GM12878 (cell line): ENCODE data around the gene GLIPR1L1. TPM values are rescaled to one million over a fixed set of nuclear protein-coding genes. Genes with fewer than 3 reads are reported as not detected.

Experiments used
- ATAC-seq: fragments of 200-7000 bp; cut with Tn5 transposase; 3 replicates; pipeline ENCODE4 v1.9.1; 2020; ENCODE audit warnings: mild to moderate bottlenecking, moderate library complexity
- BruUV-seq: library from RNA; stranded (reverse); fragments of 400-500 nt; replicated peaks from 2 replicates; lab custom pipeline; 2021; lab: Mats Ljungman, UMichigan
- CTCF ChIA-PET: fragments of 300-600 bp; sonication (Branson Sonifier 250); formaldehyde crosslinking; extraction: SDS; loops from one replicate; lab custom pipeline; 2021; ENCODE audit warnings: inconsistent platforms; lab: Yijun Ruan, JAX
- POLR2A ChIA-PET: fragments of 350-600 bp; formaldehyde crosslinking; extraction: SDS; loops from one replicate; lab custom pipeline; 2021; ENCODE audit warnings: inconsistent platforms; lab: Charles Lee
- RAD21 ChIA-PET: fragments of 300-600 bp; sonication (Branson Sonifier 250); formaldehyde crosslinking; loops from one replicate; lab custom pipeline; 2023; ENCODE audit warnings: antibody characterized with exemption; ENCODE audit not compliant: unreplicated experiment; lab: Charles Lee
- SMC1A ChIA-PET: fragments of 300-600 bp; sonication (Branson Sonifier 250); formaldehyde crosslinking; loops from one replicate; lab custom pipeline; 2023; ENCODE audit not compliant: unreplicated experiment, uncharacterized antibody; lab: Charles Lee
- DNase-seq: peaks from one replicate; pipeline ENCODE4 v3.0.0-alpha.2; 2011; ENCODE audit warnings: low read depth, low spot score
- FAIRE-seq: peaks from 3 replicates; lab custom pipeline; 2011; peaks lifted over from hg19 to GRCh38; lab: Jason Lieb, UNC
- H2AFZ ChIP-seq: 2 replicates; pipeline ENCODE4 v1.6.0; 2011; ENCODE audit warnings: low read depth, low read length, control low read depth; ENCODE audit not compliant: control insufficient read depth
- H3K27ac ChIP-seq: 2 replicates; pipeline ENCODE4 v1.5.1; 2011; ENCODE audit warnings: control low read depth; ENCODE audit not compliant: control insufficient read depth, insufficient read depth
- H3K27me3 ChIP-seq, 2 experiments: replicated peaks in 1 of 2; 2 replicates each; pipeline versions ENCODE4 v1.6.0 to v1.6.1; 2011; ENCODE audit warnings: low read length in 1 of 2; ENCODE audit not compliant: control insufficient read depth in 2 of 2, insufficient read depth in 2 of 2
- H3K36me3 ChIP-seq, 2 experiments: 2 replicates each; pipeline ENCODE4 v1.5.1; 2011; ENCODE audit warnings: low read length in 1 of 2; ENCODE audit not compliant: control insufficient read depth in 2 of 2, insufficient read depth in 2 of 2
- H3K4me1 ChIP-seq: 2 replicates; pipeline ENCODE4 v1.6.1; 2011; ENCODE audit warnings: mild to moderate bottlenecking, low read length, moderate library complexity, mixed read lengths; ENCODE audit not compliant: control insufficient read depth, insufficient read depth
- H3K4me2 ChIP-seq: 2 replicates; pipeline ENCODE4 v1.6.0; 2011; ENCODE audit warnings: control low read depth; ENCODE audit not compliant: control insufficient read depth, insufficient read depth
- H3K4me3 ChIP-seq: fragments of 200-600 bp; sonication (generic); 2 replicates; pipeline ENCODE4 v1.5.1; 2016
- H3K79me2 ChIP-seq: 2 replicates; pipeline ENCODE4 v1.6.0; 2011; ENCODE audit warnings: low read length; ENCODE audit not compliant: control insufficient read depth, insufficient read depth
- H3K9ac ChIP-seq: 2 replicates; pipeline ENCODE4 v1.8.0; 2011; ENCODE audit warnings: low read length, control low read depth, mixed read lengths; ENCODE audit not compliant: control insufficient read depth, insufficient read depth
- H3K9me3 ChIP-seq: replicated peaks from 3 replicates; pipeline ENCODE4 v1.5.1; 2011; ENCODE audit warnings: mild to moderate bottlenecking, low read length; ENCODE audit not compliant: control insufficient read depth, insufficient read depth
- H4K20me1 ChIP-seq: 2 replicates; pipeline ENCODE4 v1.6.0; 2011; ENCODE audit not compliant: control insufficient read depth, insufficient read depth
- EED ChIP-seq: sonication (generic); IDR thresholded peaks from 2 replicates; pipeline ENCODE4 v1.6.1; 2016; ENCODE audit warnings: antibody characterized with exemption, low read depth
- HCFC1 ChIP-seq: fragments of 150-350 bp; IDR thresholded peaks from 2 replicates; pipeline ENCODE4 v1.6.1; 2014; ENCODE audit warnings: low read length
- IKZF2 ChIP-seq, 2 experiments: fragments of 450-650 bp; IDR thresholded peaks; 2 replicates each; pipeline ENCODE4 v1.6.1; 2017; ENCODE audit warnings: mild to moderate bottlenecking in 2 of 2, moderate library complexity in 2 of 2
- MTA2 ChIP-seq: fragments of 450-650 bp; IDR thresholded peaks from 2 replicates; pipeline ENCODE4 v1.6.1; 2016; ENCODE audit warnings: low read depth, mild to moderate bottlenecking, moderate library complexity
- MYC ChIP-seq: IDR thresholded peaks from 2 replicates; pipeline ENCODE4 v1.6.1; 2011; ENCODE audit warnings: mild to moderate bottlenecking, low read length, moderate library complexity, inconsistent platforms; ENCODE audit not compliant: insufficient read depth, insufficient replicate concordance, insufficient read length, severe bottlenecking
- RFX5 ChIP-seq: IDR thresholded peaks from 2 replicates; pipeline ENCODE4 v1.6.1; 2011; ENCODE audit warnings: low read depth, low read length, improper control_type of control experiment
- WGBS: methylation state at CpG from one replicate; pipeline ENCODE4 v1.1.6; 2016; ENCODE audit warnings: low lambda C conversion rate; ENCODE audit not compliant: insufficient replicate concordance, insufficient coverage; ENCODE audit errors: missing lambda C conversion rate; 5-methylcytosine and 5-hydroxymethylcytosine counted together
- in situ Hi-C: fragments of 300-500 bp; cut with MboI; formaldehyde crosslinking; loops from 9 replicates; pipeline ENCODE4 v1.14.3; 2018; ENCODE audit warnings: mixed read lengths
- intact Hi-C: fragments of 100-400 bp; cut with micrococcal nuclease; formaldehyde crosslinking; loops from one replicate; pipeline ENCODE4 v1.14.2; 2022; ENCODE audit not compliant: unreplicated experiment
- polyA plus RNA-seq, 11 experiments: library from polyadenylated mRNA; depleted of rRNA in 4 of 11; unstranded in 6 of 11; stranded (reverse) in 5 of 11; fragments of >200 nt; fragmentation: Nextera tagmentation in 4 of 11; fragmentation: Illumina TruSeq in 1 of 11; extraction: Ambion mirVana in 4 of 11; extraction: Trizol in 1 of 11; gene quantifications; 1 replicate in 1 of 11; 2 replicates in 10 of 11; pipeline versions ENCODE4 v1.2.1 to v1.2.3, GENCODE V29; 2011 to 2016; ENCODE audit warnings: inconsistent platforms in 2 of 11, missing spikeins in 2 of 11, low read depth in 1 of 11
- total RNA-seq, 4 experiments: library from RNA; depleted of rRNA in 3 of 4; stranded (reverse); fragments of >200 nt in 3 of 4; fragmentation: Illumina TruSeq in 1 of 4; extraction: Trizol in 1 of 4; gene quantifications; 2 replicates each; pipeline versions ENCODE4 v1.2.1 to v1.2.3, GENCODE V29; 2013 to 2021
- TF ChIP-seq, protein P1 (sequence below): fragments of 450-650 bp; IDR thresholded peaks from 2 replicates; pipeline ENCODE4 v1.6.1; 2017; ENCODE audit warnings: low read depth, mild to moderate bottlenecking, moderate library complexity

GLIPR1L1 gene
- total and polyA plus RNA-seq, 10 of the 15 experiments (the other 5 are each of a cell fraction or from before 2014, with no cell fraction given), result 0.10 to 0.47 (median 0.13) TPM; not detected in 7

DNA sequence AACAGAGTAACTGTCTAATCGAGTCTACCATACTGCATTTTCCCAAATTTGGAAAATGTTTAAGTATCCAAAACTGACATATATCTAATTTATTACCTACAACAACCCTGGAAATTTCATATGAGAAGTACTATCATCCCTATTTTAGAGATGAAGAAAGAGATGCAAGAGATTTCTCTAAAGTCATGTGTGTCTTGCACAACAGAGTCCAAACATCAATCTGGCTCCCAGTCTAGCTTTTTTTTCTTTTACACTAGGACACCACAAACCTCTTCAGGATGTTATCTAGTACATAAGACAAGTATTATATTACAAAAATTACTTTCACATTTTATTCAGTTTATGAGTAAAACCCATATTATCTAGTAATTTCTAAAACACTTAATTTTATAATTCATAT, 43.5 kb upstream of the GLIPR1L1 start (continued):
- TF ChIP-seq RFX5, result no peak
- TF ChIP-seq MTA2, result no peak
- TF ChIP-seq HCFC1, result no peak
- TF ChIP-seq EED, result no peak
- no peak for TF ChIP-seq IKZF2 (IDR thresholded peaks at IDR 0.05)
- TF ChIP-seq, protein P1, sequence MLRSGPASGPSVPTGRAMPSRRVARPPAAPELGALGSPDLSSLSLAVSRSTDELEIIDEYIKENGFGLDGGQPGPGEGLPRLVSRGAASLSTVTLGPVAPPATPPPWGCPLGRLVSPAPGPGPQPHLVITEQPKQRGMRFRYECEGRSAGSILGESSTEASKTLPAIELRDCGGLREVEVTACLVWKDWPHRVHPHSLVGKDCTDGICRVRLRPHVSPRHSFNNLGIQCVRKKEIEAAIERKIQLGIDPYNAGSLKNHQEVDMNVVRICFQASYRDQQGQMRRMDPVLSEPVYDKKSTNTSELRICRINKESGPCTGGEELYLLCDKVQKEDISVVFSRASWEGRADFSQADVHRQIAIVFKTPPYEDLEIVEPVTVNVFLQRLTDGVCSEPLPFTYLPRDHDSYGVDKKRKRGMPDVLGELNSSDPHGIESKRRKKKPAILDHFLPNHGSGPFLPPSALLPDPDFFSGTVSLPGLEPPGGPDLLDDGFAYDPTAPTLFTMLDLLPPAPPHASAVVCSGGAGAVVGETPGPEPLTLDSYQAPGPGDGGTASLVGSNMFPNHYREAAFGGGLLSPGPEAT, result no peak

GRCh38 chr12:75294336-75294735, 40.1 kb upstream of the GLIPR1L1 start:
- ATAC-seq, result no peak
- intact Hi-C loops, result loop anchor here (10.0 kb wide), 1 partner anchor 490 kb away; no protein-coding TSS in a partner anchor
- POLR2A ChIA-PET, result no interaction called here

More at GRCh38 chr12:75294336-75294735, 40.1 kb upstream of the GLIPR1L1 start:
- Histone ChIP-seq H3K9me3 (no peaks in the 10 kb centered on the region), H3K27ac (no peak overlapping the region), H4K20me1 (no peaks in the 10 kb centered on the region), H3K4me1 (no peaks in the 10 kb centered on the region), H2AFZ (no peak overlapping the region), H3K79me2 (no peaks in the 10 kb centered on the region), H3K4me3 (no peak overlapping the region), H3K36me3 (no peaks in the 10 kb centered on the region), H3K9ac (no peak overlapping the region), H3K27me3 (no peaks in the 10 kb centered on the region), H3K4me2 (no peak overlapping the region)
- BruUV-seq, result no TSS peak
- in situ Hi-C loops, result no loop called here
- RAD21 ChIA-PET, result no interaction called here
- 43% methylated on average over 3 of the region's 3 CpGs for WGBS
- FAIRE-seq, result no peak
- no peak for DNase-seq
- CTCF ChIA-PET, result no interaction called here
- SMC1A ChIA-PET, result interaction anchor here (0.9 kb wide), 1 partner anchor 12 kb away, joined by 4 read pairs; no protein-coding TSS in a partner anchor
- TF ChIP-seq MYC, result no peak
